ENCODE measurements around the gene LIN7C.

GRCh38 chr11:27468995-27469695 is 37.4 kb downstream of the LIN7C start:
- TF ChIP-seq CTCF (conservative IDR thresholded peaks at IDR 0.05; ENCODE audit: low read length) (no peak), EZH2phosphoT487 (IDR thresholded peaks at IDR 0.05; ENCODE audit: borderline replicate concordance, low read depth, low read length) (no peak)
